Upper lobe of left lung (tissue), 6 donors: ENCODE results near the gene MYLK. TPM values are rescaled to one million over a fixed set of nuclear protein-coding genes. Genes with fewer than 3 reads are reported as not detected.

Source experiments
- ATAC-seq, 2 donors: fragments of 200-7000 bp; cut with Tn5 transposase; one replicate each; pipeline ENCODE4 v1.9.1; 2022; ENCODE audit warnings: mild to moderate bottlenecking in 2 of 2, moderate library complexity in 2 of 2; ENCODE audit not compliant: low FRiP score in 2 of 2
- DNase-seq, 2 donors: peaks; one replicate each; pipeline ENCODE4 v3.0.0-alpha.2; 2019 to 2020
- H3K27ac ChIP-seq, 4 donors: fragments of 200-600 bp; sonication (generic); one replicate each; pipeline ENCODE4 v1.5.1; 2016 to 2019
- H3K27me3 ChIP-seq, 4 donors: fragments of 200-600 bp; sonication (generic); one replicate each; pipeline ENCODE4 v1.5.1; 2017 to 2019
- H3K36me3 ChIP-seq, 4 donors: fragments of 200-600 bp; sonication (generic); one replicate each; pipeline ENCODE4 v1.5.1; 2016 to 2019
- H3K4me1 ChIP-seq, 4 donors: fragments of 200-600 bp; sonication (generic); one replicate each; pipeline ENCODE4 v1.5.1; 2018 to 2019
- H3K4me3 ChIP-seq, 4 donors: fragments of 200-600 bp; sonication (generic); one replicate each; pipeline ENCODE4 v1.5.1; 2017 to 2019; ENCODE audit warnings: mild to moderate bottlenecking in 2 of 4, moderate library complexity in 1 of 4
- H3K9me3 ChIP-seq, 4 donors: fragments of 200-600 bp; sonication (generic); one replicate each; pipeline ENCODE4 v1.5.1; 2018 to 2019
- EP300 ChIP-seq, 4 donors: sonication (generic); formaldehyde crosslinking; IDR thresholded peaks; one replicate each; pipeline ENCODE4 v1.5.1; 2017; ENCODE audit warnings: antibody characterized with exemption in 4 of 4, control low read depth in 2 of 4
- POLR2A ChIP-seq, 4 donors: fragments of 450-650 bp; IDR thresholded peaks; one replicate each; pipeline ENCODE4 v1.5.1; 2016 to 2017; ENCODE audit warnings: antibody characterized with exemption in 4 of 4, mild to moderate bottlenecking in 2 of 4
- POLR2AphosphoS5 ChIP-seq, 2 donors: sonication (generic); formaldehyde crosslinking; IDR thresholded peaks; one replicate each; pipeline ENCODE4 v1.5.1; 2017; ENCODE audit warnings: antibody characterized with exemption in 2 of 2
- WGBS, 2 donors: methylation state at CpG; one replicate each; pipeline ENCODE4 v1.1.5; 2017 to 2018; 5-methylcytosine and 5-hydroxymethylcytosine counted together
- total RNA-seq, 6 donors: library from RNA; depleted of rRNA in 4 of 6; stranded (reverse); fragments of >200 nt in 4 of 6; gene quantifications; one replicate each; pipeline versions ENCODE4 v1.1.0 to v1.2.1, GENCODE V29; 2016 to 2021
- TF ChIP-seq, protein P1 (sequence below), 6 experiments: fragments of 450-650 bp in 4 of 6; fragments of 200-600 bp in 2 of 6; sonication (generic) in 2 of 6; IDR thresholded peaks; one replicate each; pipeline ENCODE4 v1.5.1; 2016 to 2019; ENCODE audit warnings: antibody characterized with exemption in 6 of 6
- donor health status: DM: no; HTN: no; CAD: no; lungs with moderate emphysema.
- donor health status: DM: no; HTN: yes; CAD: no; lungs with severe emphysema.

Gene MYLK
- total RNA-seq, 6 donors from 2014 or later = 105 to 378 (median 160) TPM

DNA sequence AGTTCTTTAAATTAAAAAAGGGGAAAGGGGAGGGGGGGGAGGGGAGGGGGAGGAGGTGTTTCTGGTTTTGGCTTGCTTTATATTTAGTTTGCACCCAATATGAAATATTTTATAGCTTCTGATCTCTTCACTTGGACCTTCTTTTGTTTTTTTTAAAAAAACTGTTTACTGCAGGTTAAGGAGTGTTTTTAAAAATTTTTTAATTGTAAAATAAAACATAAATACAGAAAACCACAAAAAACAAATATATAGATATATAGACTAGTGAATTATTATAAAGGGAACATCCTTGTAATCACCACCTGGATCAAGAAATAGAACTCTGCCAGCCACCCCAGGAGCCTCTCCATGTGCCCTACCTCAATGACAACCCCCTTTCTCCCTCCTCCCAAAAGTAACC, 861 bp upstream of the MYLK start:
- H3K4me3 ChIP-seq = no peak overlapping the region
- TF ChIP-seq POLR2AphosphoS5 (IDR thresholded peaks at IDR 0.05) = no peak
- TF ChIP-seq EP300 (IDR thresholded peaks at IDR 0.05) = no peak
- TF ChIP-seq POLR2A (IDR thresholded peaks at IDR 0.05) = no peak
- TF ChIP-seq, protein P1, sequence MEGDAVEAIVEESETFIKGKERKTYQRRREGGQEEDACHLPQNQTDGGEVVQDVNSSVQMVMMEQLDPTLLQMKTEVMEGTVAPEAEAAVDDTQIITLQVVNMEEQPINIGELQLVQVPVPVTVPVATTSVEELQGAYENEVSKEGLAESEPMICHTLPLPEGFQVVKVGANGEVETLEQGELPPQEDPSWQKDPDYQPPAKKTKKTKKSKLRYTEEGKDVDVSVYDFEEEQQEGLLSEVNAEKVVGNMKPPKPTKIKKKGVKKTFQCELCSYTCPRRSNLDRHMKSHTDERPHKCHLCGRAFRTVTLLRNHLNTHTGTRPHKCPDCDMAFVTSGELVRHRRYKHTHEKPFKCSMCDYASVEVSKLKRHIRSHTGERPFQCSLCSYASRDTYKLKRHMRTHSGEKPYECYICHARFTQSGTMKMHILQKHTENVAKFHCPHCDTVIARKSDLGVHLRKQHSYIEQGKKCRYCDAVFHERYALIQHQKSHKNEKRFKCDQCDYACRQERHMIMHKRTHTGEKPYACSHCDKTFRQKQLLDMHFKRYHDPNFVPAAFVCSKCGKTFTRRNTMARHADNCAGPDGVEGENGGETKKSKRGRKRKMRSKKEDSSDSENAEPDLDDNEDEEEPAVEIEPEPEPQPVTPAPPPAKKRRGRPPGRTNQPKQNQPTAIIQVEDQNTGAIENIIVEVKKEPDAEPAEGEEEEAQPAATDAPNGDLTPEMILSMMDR (IDR thresholded peaks at IDR 0.05) = no peak
- peaks cover 0 to 3% (median 0%) of the 10 kb centered on the region in 4 donors for H3K27me3 ChIP-seq
- H3K36me3 ChIP-seq = no peaks in the 10 kb centered on the region
- no peak overlapping the region for H3K27ac ChIP-seq
- peaks cover 0 to 14% (median 8%) of the 10 kb centered on the region in 4 donors for H3K4me1 ChIP-seq
- DNase-seq (no peak), ATAC-seq (no peak)
- H3K9me3 ChIP-seq = no peaks in the 10 kb centered on the region

DNA sequence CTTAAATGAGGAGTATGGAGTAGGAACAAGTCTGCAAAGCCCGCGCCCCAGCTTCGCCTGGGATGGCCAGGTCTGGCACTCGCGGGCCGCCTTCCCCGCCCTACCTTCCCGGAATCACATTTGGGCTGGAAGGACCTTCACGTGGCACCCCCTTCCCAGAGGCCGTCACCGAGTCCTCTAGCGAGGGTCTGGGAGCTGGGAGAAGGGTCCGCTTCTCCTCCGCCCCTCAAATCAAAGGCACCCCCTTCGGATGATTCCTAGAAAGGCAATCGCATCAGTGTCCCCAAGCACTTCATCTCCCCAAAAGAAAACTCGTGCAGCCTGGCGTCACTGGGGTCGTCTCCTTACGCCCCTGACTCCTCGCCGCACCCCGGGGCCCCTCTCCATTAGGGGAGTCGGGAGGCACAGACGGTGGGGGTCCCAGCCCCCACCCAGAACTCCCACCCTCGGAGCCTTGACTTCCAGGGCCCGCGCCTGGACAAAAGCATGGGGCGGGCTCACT, 380 bp downstream of the MYLK start:
- no peak overlapping the region for H3K27ac ChIP-seq
- peaks cover 0 to 14% (median 8%) of the 10 kb centered on the region in 4 donors for H3K4me1 ChIP-seq
- DNase-seq (peak in 1 of 2 donors; percentile 58), ATAC-seq (no peak)
- H3K4me3 ChIP-seq = peak overlapping the region; percentile 25 to 53 (median 46)
- no peaks in the 10 kb centered on the region for H3K9me3 ChIP-seq
- WGBS, 2 donors = 5 to 11% methylated on average over 4 to 22 of the region's 29 CpGs
- no peaks in the 10 kb centered on the region for H3K36me3 ChIP-seq
- peaks cover 0 to 3% (median 0%) of the 10 kb centered on the region in 4 donors for H3K27me3 ChIP-seq
- TF ChIP-seq POLR2AphosphoS5 (IDR thresholded peaks at IDR 0.05) = no peak

DNA sequence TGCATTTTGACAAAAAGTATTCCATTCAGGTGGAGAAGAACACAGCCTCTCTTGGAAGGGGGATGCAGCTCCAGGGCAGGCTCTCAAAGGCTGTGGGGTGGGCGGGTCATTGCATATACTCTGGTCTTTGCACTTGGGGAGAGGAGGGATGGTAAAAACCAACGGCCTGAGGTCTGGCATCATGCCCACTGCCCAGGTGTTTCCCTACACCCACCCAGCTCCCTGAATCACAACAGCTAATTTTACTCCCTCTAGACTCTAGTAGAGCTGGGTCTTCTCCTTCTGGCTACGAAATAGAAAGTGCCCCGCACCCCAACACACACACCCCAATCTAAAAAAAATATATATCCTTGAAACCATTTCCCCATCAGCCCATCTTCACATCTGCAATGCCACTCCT, 1.0 kb downstream of the MYLK start:
- WGBS, 2 donors = 51 to 58% methylated on average over 4 of the region's 4 CpGs
- peaks cover 0 to 14% (median 8%) of the 10 kb centered on the region in 4 donors for H3K4me1 ChIP-seq
- H3K27me3 ChIP-seq = peaks cover 0 to 3% (median 0%) of the 10 kb centered on the region in 4 donors
- no peaks in the 10 kb centered on the region for H3K9me3 ChIP-seq
- ATAC-seq = no peak
- H3K4me3 ChIP-seq = peak overlapping the region in 3 of 4 donors; percentile 41 to 53 (median 52)
- TF ChIP-seq POLR2AphosphoS5 (IDR thresholded peaks at IDR 0.05) = no peak
- no peak for TF ChIP-seq EP300 (IDR thresholded peaks at IDR 0.05)
- TF ChIP-seq POLR2A (IDR thresholded peaks at IDR 0.05) = no peak
- TF ChIP-seq, protein P1 (IDR thresholded peaks at IDR 0.05) = no peak
- H3K27ac ChIP-seq = no peak overlapping the region
- H3K36me3 ChIP-seq = no peaks in the 10 kb centered on the region
- no peak for DNase-seq

DNA sequence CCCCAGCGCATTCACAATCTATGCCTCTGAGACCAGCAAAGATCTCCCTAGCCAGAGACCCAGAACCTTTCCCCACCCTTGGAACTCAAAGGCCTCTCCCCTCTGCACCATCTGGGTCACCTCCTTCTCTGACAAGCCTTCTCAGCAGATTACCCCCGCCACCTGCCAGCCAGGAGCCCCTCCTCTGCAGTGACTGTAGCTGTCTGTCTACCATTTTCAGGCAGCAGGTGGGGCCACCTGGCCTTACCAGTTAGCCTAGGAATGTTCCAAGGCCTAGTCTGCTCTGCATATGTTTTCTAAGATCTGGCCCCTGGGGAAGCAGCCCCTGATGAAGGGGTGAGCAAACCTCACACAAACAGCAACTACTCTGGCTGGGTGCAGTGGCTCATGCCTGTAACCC, 2.4 kb downstream of the MYLK start:
- DNase-seq = no peak
- Histone ChIP-seq H3K36me3 (no peaks in the 10 kb centered on the region), H3K27me3 (peaks cover 0 to 3% (median 0%) of the 10 kb centered on the region in 4 donors), H3K4me3 (no peak overlapping the region), H3K27ac (no peak overlapping the region), H3K4me1 (peaks cover 0 to 14% (median 8%) of the 10 kb centered on the region in 4 donors), H3K9me3 (no peaks in the 10 kb centered on the region)
- ATAC-seq = no peak
- TF ChIP-seq, protein P1 (IDR thresholded peaks at IDR 0.05) = no peak
- TF ChIP-seq POLR2AphosphoS5 (IDR thresholded peaks at IDR 0.05) = no peak
- TF ChIP-seq POLR2A (IDR thresholded peaks at IDR 0.05) = no peak
- TF ChIP-seq EP300 (IDR thresholded peaks at IDR 0.05) = no peak
- WGBS, 2 donors = 86 to 100% methylated on average over 2 of the region's 2 CpGs

DNA sequence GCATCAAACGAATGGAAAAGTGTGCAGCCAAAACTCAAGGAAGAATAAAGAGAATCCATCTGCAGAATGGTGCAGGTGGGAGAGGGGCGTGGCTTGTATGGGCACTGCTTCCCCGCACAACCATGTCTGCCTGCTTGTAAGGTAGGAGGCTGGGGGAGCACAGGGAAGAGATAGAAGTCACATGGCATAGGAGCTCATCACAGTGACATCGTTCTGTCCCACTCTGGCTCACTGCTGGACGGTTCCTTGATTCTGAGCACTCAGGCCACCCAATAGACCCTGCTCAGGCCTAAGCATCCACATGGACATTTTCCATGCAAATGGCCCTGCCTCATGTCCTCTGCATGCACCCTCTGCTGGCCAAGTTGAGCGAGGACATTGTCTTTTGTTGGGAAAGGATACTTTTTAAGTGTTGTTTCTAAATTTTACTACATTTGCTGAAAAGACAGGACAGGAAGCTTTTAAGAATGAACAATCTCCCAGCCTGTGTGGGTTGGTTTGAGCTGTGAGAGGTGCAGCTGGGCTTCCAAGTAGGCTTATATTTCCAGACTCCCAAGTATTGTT, 3.1 kb downstream of the MYLK start:
- 84 to 86% methylated on average over 6 of the region's 6 CpGs for WGBS, 2 donors
- H3K36me3 ChIP-seq = no peaks in the 10 kb centered on the region
- H3K4me1 ChIP-seq = peaks cover 0 to 14% (median 8%) of the 10 kb centered on the region in 4 donors
- TF ChIP-seq POLR2AphosphoS5 (IDR thresholded peaks at IDR 0.05) (no peak), EP300 (IDR thresholded peaks at IDR 0.05) (no peak), POLR2A (IDR thresholded peaks at IDR 0.05) (no peak)
- TF ChIP-seq, protein P1 (IDR thresholded peaks at IDR 0.05) = peak in 2 of 6 experiments; percentile 8 to 28
- no peak overlapping the region for H3K4me3 ChIP-seq
- H3K27ac ChIP-seq = no peak overlapping the region
- peaks cover 0 to 3% (median 0%) of the 10 kb centered on the region in 4 donors for H3K27me3 ChIP-seq
- ATAC-seq (no peak), DNase-seq (no peak)
- H3K9me3 ChIP-seq = no peaks in the 10 kb centered on the region
